GM12878 (cell line): Measurements from ENCODE around the gene HHIPL1. TPM values are rescaled to one million over a fixed set of nuclear protein-coding genes. Genes with fewer than 3 reads are reported as not detected.

Experiments
- ATAC-seq: fragments of 200-7000 bp; cut with Tn5 transposase; 3 replicates; pipeline ENCODE4 v1.9.1; 2020; ENCODE audit warnings: mild to moderate bottlenecking, moderate library complexity
- BruUV-seq: library from RNA; stranded (reverse); fragments of 400-500 nt; replicated peaks from 2 replicates; lab custom pipeline; 2021; lab: Mats Ljungman, UMichigan
- CTCF ChIA-PET: fragments of 300-600 bp; sonication (Branson Sonifier 250); formaldehyde crosslinking; extraction: SDS; loops from one replicate; lab custom pipeline; 2021; ENCODE audit warnings: inconsistent platforms; lab: Yijun Ruan, JAX
- POLR2A ChIA-PET: fragments of 350-600 bp; formaldehyde crosslinking; extraction: SDS; loops from one replicate; lab custom pipeline; 2021; ENCODE audit warnings: inconsistent platforms; lab: Charles Lee
- RAD21 ChIA-PET: fragments of 300-600 bp; sonication (Branson Sonifier 250); formaldehyde crosslinking; loops from one replicate; lab custom pipeline; 2023; ENCODE audit warnings: antibody characterized with exemption; ENCODE audit not compliant: unreplicated experiment; lab: Charles Lee
- SMC1A ChIA-PET: fragments of 300-600 bp; sonication (Branson Sonifier 250); formaldehyde crosslinking; loops from one replicate; lab custom pipeline; 2023; ENCODE audit not compliant: unreplicated experiment, uncharacterized antibody; lab: Charles Lee
- DNase-seq: peaks from one replicate; pipeline ENCODE4 v3.0.0-alpha.2; 2011; ENCODE audit warnings: low read depth, low spot score
- FAIRE-seq: peaks from 3 replicates; lab custom pipeline; 2011; peaks lifted over from hg19 to GRCh38; lab: Jason Lieb, UNC
- H2AFZ ChIP-seq: 2 replicates; pipeline ENCODE4 v1.6.0; 2011; ENCODE audit warnings: low read depth, low read length, control low read depth; ENCODE audit not compliant: control insufficient read depth
- H3K27ac ChIP-seq: 2 replicates; pipeline ENCODE4 v1.5.1; 2011; ENCODE audit warnings: control low read depth; ENCODE audit not compliant: control insufficient read depth, insufficient read depth
- H3K27me3 ChIP-seq, 2 experiments: replicated peaks in 1 of 2; 2 replicates each; pipeline versions ENCODE4 v1.6.0 to v1.6.1; 2011; ENCODE audit warnings: low read length in 1 of 2; ENCODE audit not compliant: control insufficient read depth in 2 of 2, insufficient read depth in 2 of 2
- H3K36me3 ChIP-seq, 2 experiments: 2 replicates each; pipeline ENCODE4 v1.5.1; 2011; ENCODE audit warnings: low read length in 1 of 2; ENCODE audit not compliant: control insufficient read depth in 2 of 2, insufficient read depth in 2 of 2
- H3K4me1 ChIP-seq: 2 replicates; pipeline ENCODE4 v1.6.1; 2011; ENCODE audit warnings: mild to moderate bottlenecking, low read length, moderate library complexity, mixed read lengths; ENCODE audit not compliant: control insufficient read depth, insufficient read depth
- H3K4me2 ChIP-seq: 2 replicates; pipeline ENCODE4 v1.6.0; 2011; ENCODE audit warnings: control low read depth; ENCODE audit not compliant: control insufficient read depth, insufficient read depth
- H3K4me3 ChIP-seq: fragments of 200-600 bp; sonication (generic); 2 replicates; pipeline ENCODE4 v1.5.1; 2016
- H3K79me2 ChIP-seq: 2 replicates; pipeline ENCODE4 v1.6.0; 2011; ENCODE audit warnings: low read length; ENCODE audit not compliant: control insufficient read depth, insufficient read depth
- H3K9ac ChIP-seq: 2 replicates; pipeline ENCODE4 v1.8.0; 2011; ENCODE audit warnings: low read length, control low read depth, mixed read lengths; ENCODE audit not compliant: control insufficient read depth, insufficient read depth
- H3K9me3 ChIP-seq: replicated peaks from 3 replicates; pipeline ENCODE4 v1.5.1; 2011; ENCODE audit warnings: mild to moderate bottlenecking, low read length; ENCODE audit not compliant: control insufficient read depth, insufficient read depth
- H4K20me1 ChIP-seq: 2 replicates; pipeline ENCODE4 v1.6.0; 2011; ENCODE audit not compliant: control insufficient read depth, insufficient read depth
- CEBPB ChIP-seq, 2 experiments: fragments of 150-350 bp in 1 of 2; IDR thresholded peaks; 2 replicates each; pipeline ENCODE4 v1.6.1; 2012 to 2014; ENCODE audit warnings: low read depth in 2 of 2, low read length in 2 of 2, borderline replicate concordance in 1 of 2, inconsistent platforms in 1 of 2
- DPF2 ChIP-seq: fragments of 450-650 bp; IDR thresholded peaks from 2 replicates; pipeline ENCODE4 v1.6.1; 2017; ENCODE audit warnings: mild to moderate bottlenecking
- FOS ChIP-seq: IDR thresholded peaks from 3 replicates; pipeline ENCODE4 v1.6.1; 2011; ENCODE audit warnings: borderline replicate concordance; ENCODE audit not compliant: insufficient read length; ENCODE audit errors: extremely low read depth
- IKZF1 ChIP-seq: fragments of 450-650 bp; conservative IDR thresholded peaks from 2 replicates; pipeline ENCODE4 v1.6.1; 2017; ENCODE audit warnings: antibody characterized with exemption, mild to moderate bottlenecking
- KAT2A ChIP-seq: conservative IDR thresholded peaks from 2 replicates; pipeline ENCODE4 v1.6.1; 2011; ENCODE audit warnings: low read depth, low read length; ENCODE audit not compliant: control insufficient read depth
- MTA3 ChIP-seq: IDR thresholded peaks from 2 replicates; pipeline ENCODE4 v1.6.1; 2012; ENCODE audit warnings: low read length, inconsistent platforms, borderline replicate concordance
- NR2C1 ChIP-seq: fragments of 450-650 bp; IDR thresholded peaks from 2 replicates; pipeline ENCODE4 v1.6.1; 2017; ENCODE audit warnings: antibody characterized with exemption, mild to moderate bottlenecking, moderate library complexity
- PML ChIP-seq: IDR thresholded peaks from 2 replicates; pipeline ENCODE4 v1.6.1; 2012; ENCODE audit warnings: low read length, inconsistent platforms
- SRF ChIP-seq, 2 experiments: IDR thresholded peaks; 2 replicates each; pipeline ENCODE4 v1.6.1; 2011; ENCODE audit warnings: low read depth in 2 of 2, low read length in 2 of 2, mild to moderate bottlenecking in 1 of 2, moderate library complexity in 1 of 2
- ZNF622 ChIP-seq: fragments of 450-650 bp; IDR thresholded peaks from 2 replicates; pipeline ENCODE4 v1.6.1; 2017; ENCODE audit warnings: mild to moderate bottlenecking, inconsistent platforms
- WGBS: methylation state at CpG from one replicate; pipeline ENCODE4 v1.1.6; 2016; ENCODE audit warnings: low lambda C conversion rate; ENCODE audit not compliant: insufficient replicate concordance, insufficient coverage; ENCODE audit errors: missing lambda C conversion rate; 5-methylcytosine and 5-hydroxymethylcytosine counted together
- in situ Hi-C: fragments of 300-500 bp; cut with MboI; formaldehyde crosslinking; loops from 9 replicates; pipeline ENCODE4 v1.14.3; 2018; ENCODE audit warnings: mixed read lengths
- intact Hi-C: fragments of 100-400 bp; cut with micrococcal nuclease; formaldehyde crosslinking; loops from one replicate; pipeline ENCODE4 v1.14.2; 2022; ENCODE audit not compliant: unreplicated experiment
- polyA plus RNA-seq, 11 experiments: library from polyadenylated mRNA; depleted of rRNA in 4 of 11; unstranded in 6 of 11; stranded (reverse) in 5 of 11; fragments of >200 nt; fragmentation: Nextera tagmentation in 4 of 11; fragmentation: Illumina TruSeq in 1 of 11; extraction: Ambion mirVana in 4 of 11; extraction: Trizol in 1 of 11; gene quantifications; 1 replicate in 1 of 11; 2 replicates in 10 of 11; pipeline versions ENCODE4 v1.2.1 to v1.2.3, GENCODE V29; 2011 to 2016; ENCODE audit warnings: inconsistent platforms in 2 of 11, missing spikeins in 2 of 11, low read depth in 1 of 11
- total RNA-seq, 4 experiments: library from RNA; depleted of rRNA in 3 of 4; stranded (reverse); fragments of >200 nt in 3 of 4; fragmentation: Illumina TruSeq in 1 of 4; extraction: Trizol in 1 of 4; gene quantifications; 2 replicates each; pipeline versions ENCODE4 v1.2.1 to v1.2.3, GENCODE V29; 2013 to 2021
- TF ChIP-seq, protein P1 (sequence below): fragments of 450-650 bp; formaldehyde crosslinking; IDR thresholded peaks from 2 replicates; pipeline ENCODE4 v1.5.0; 2022; ENCODE audit warnings: mild to moderate bottlenecking, missing genetic modification characterization
- TF ChIP-seq, protein P2 (sequence below): IDR thresholded peaks from 2 replicates; pipeline ENCODE4 v1.6.1; 2011; ENCODE audit warnings: low read depth, mild to moderate bottlenecking, low read length, moderate library complexity, borderline replicate concordance; ENCODE audit errors: extremely low read depth

Gene HHIPL1
- total and polyA plus RNA-seq, 10 of the 15 experiments (the other 5 are each of a cell fraction or from before 2014, with no cell fraction given) = 0.09 TPM; not detected in 9

DNA sequence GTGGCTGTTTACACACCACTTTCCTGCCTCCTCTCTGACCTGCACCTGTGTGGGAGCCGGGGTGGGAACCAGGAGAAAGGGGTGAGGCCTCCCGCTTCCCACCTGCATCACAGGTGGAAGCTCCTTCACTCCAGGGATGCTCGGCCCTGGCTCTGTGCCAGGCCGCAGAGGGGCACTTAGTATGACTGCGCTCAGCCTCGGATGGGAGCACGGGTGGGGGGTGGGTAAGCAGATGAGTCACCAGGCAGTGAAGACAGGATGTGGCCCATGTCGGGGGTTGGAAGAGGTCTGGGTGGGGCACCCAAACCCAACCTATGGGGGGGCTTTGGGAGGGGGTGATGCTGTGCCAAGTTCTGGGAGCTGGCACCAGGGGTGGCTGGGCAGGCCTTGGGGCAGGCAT, 31.7 kb downstream of the HHIPL1 start:
- ATAC-seq = no peak
- no peak overlapping the region for H2AFZ ChIP-seq
- no peak for FAIRE-seq
- H3K9me3 ChIP-seq = peaks cover 2% of the 10 kb centered on the region; the same call in 1 of the 3 replicates
- no peak for DNase-seq
- ChIA-PET CTCF (no interaction called here), RAD21 (no interaction called here), SMC1A (no interaction called here), POLR2A (interaction anchor here (0.6 kb wide), 1 partner anchor 70 kb away, joined by 3 read pairs; no protein-coding TSS in a partner anchor)
- H3K36me3 ChIP-seq = no peaks in the 10 kb centered on the region
- WGBS = 46% methylated on average over 8 of the region's 8 CpGs
- H3K4me3 ChIP-seq = no peak overlapping the region
- no peaks in the 10 kb centered on the region for H4K20me1 ChIP-seq
- no peak overlapping the region for H3K9ac ChIP-seq
- no peak overlapping the region for H3K4me2 ChIP-seq
- peaks cover 8% of the 10 kb centered on the region for H3K4me1 ChIP-seq
- no TSS peak for BruUV-seq
- no peak overlapping the region for H3K27ac ChIP-seq
- no peaks in the 10 kb centered on the region for H3K27me3 ChIP-seq
- intact Hi-C loops (no loop called here), in situ Hi-C loops (no loop called here)
- H3K79me2 ChIP-seq = no peaks in the 10 kb centered on the region
- no peak for TF ChIP-seq FOS

DNA sequence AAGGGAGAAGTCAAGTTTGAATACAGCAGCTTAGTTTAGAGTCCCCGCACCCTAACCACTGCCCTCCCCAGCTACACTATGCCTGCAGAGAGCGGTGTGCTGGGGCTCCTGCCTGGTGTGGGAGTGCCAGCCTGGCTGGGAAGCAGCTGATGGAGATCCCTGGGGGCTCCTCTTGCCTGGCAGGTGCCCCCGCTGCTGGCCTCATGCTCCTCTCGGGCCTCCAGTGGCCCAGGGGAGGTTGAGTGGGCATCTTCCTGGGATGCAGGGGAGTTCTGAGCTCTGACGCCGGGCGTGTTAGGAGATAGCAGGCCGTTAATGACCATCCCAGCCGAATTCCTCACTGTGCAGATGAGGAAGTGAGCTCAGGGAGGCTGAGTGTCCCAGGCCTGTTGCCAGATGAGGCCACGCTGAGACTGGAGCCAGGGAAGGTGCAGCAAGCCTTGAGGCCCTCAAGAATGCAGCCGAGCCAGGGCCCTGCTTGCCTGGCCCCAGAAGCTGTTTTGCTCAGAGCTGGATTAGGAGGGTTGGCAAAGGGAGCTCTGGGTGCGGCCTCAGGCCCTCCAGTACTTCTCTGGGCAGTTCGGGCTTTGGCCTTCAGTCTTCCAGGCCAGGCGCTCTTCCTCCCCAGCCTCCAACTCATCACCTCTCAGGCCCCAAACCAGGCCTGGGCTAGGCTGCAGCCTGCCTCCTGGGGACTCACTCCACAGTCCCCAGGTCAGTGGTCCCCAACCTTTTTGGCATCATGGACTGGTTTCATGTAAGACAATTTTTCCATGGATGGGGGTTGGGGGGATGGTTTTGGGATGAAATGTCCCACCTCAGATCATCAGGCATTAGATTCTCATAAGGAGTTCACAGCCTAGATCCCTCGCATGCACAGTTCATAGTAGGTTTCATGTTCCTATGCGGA, 32.6 kb downstream of the HHIPL1 start:
- Histone ChIP-seq H3K27ac (no peak overlapping the region), H3K79me2 (no peaks in the 10 kb centered on the region), H3K36me3 (no peaks in the 10 kb centered on the region), H3K4me1 (peaks cover 6% of the 10 kb centered on the region), H3K27me3 (no peaks in the 10 kb centered on the region), H2AFZ (no peak overlapping the region), H3K9me3 (peaks cover 2% of the 10 kb centered on the region; the same call in 1 of the 3 replicates), H3K4me2 (no peak overlapping the region), H3K4me3 (no peak overlapping the region), H3K9ac (no peak overlapping the region), H4K20me1 (no peaks in the 10 kb centered on the region)
- 65% methylated on average over 15 of the region's 16 CpGs for WGBS
- in situ Hi-C loops = no loop called here
- no peak for ATAC-seq
- FAIRE-seq = no peak
- BruUV-seq = no TSS peak
- ChIA-PET POLR2A (no interaction called here), CTCF (interaction anchor here (0.9 kb wide), 1 partner anchor 12 kb away, joined by 3 read pairs; no protein-coding TSS in a partner anchor), SMC1A (no interaction called here), RAD21 (no interaction called here)
- intact Hi-C loops = no loop called here
- no peak for DNase-seq
- TF ChIP-seq, protein P1, sequence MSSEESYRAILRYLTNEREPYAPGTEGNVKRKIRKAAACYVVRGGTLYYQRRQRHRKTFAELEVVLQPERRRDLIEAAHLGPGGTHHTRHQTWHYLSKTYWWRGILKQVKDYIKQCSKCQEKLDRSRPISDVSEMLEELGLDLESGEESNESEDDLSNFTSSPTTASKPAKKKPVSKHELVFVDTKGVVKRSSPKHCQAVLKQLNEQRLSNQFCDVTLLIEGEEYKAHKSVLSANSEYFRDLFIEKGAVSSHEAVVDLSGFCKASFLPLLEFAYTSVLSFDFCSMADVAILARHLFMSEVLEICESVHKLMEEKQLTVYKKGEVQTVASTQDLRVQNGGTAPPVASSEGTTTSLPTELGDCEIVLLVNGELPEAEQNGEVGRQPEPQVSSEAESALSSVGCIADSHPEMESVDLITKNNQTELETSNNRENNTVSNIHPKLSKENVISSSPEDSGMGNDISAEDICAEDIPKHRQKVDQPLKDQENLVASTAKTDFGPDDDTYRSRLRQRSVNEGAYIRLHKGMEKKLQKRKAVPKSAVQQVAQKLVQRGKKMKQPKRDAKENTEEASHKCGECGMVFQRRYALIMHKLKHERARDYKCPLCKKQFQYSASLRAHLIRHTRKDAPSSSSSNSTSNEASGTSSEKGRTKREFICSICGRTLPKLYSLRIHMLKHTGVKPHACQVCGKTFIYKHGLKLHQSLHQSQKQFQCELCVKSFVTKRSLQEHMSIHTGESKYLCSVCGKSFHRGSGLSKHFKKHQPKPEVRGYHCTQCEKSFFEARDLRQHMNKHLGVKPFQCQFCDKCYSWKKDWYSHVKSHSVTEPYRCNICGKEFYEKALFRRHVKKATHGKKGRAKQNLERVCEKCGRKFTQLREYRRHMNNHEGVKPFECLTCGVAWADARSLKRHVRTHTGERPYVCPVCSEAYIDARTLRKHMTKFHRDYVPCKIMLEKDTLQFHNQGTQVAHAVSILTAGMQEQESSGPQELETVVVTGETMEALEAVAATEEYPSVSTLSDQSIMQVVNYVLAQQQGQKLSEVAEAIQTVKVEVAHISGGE (CRISPR knock-in tag) = no peak
- TF ChIP-seq DPF2 (no peak), MTA3 (no peak), SRF (IDR thresholded peaks at IDR 0.05; ENCODE audit: low read depth in 2 of 2, low read length in 2 of 2) (no peak), KAT2A (no peak), NR2C1 (no peak), ZNF622 (no peak), IKZF1 (no peak), PML (no peak), CEBPB (IDR thresholded peaks at IDR 0.05; ENCODE audit: borderline replicate concordance in 1 of 2, low read depth in 2 of 2, low read length in 2 of 2) (no peak)
- TF ChIP-seq, protein P2, sequence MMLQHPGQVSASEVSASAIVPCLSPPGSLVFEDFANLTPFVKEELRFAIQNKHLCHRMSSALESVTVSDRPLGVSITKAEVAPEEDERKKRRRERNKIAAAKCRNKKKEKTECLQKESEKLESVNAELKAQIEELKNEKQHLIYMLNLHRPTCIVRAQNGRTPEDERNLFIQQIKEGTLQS = no peak
